ENCODE results near the gene BIRC2. TPM values are rescaled to one million over a fixed set of nuclear protein-coding genes. Genes with fewer than 3 reads are reported as not detected.

Gene BIRC2
- total RNA-seq, 1 experiment from 2014 or later, result 32.6 TPM

- ChIA-PET POLR2A (no interaction called here), CTCF (interaction anchor here (1.7 kb wide), 1 partner anchor 40 kb away, joined by 4 read pairs; no protein-coding TSS in a partner anchor), RAD21 (ENCODE audit: low non-redundant PET in 1 of 2, low total read pairs in 2 of 2, uncharacterized antibody in 2 of 2, unreplicated experiment in 2 of 2) (no interaction called here)
- TF ChIP-seq REST (IDR thresholded peaks at IDR 0.05; ENCODE audit: low read depth) (no peak), FOSL1 (IDR thresholded peaks at IDR 0.05; ENCODE audit: low read depth) (no peak), POLR2A (IDR thresholded peaks at IDR 0.05; ENCODE audit: borderline replicate concordance, extremely low read depth, insufficient read depth, insufficient read length) (no peak), ZBTB33 (IDR thresholded peaks at IDR 0.05; ENCODE audit: extremely low read depth, insufficient replicate concordance, low read length) (no peak), EZH2 (IDR thresholded peaks at IDR 0.05) (no peak), JUND (IDR thresholded peaks at IDR 0.05) (no peak; the same call in 1 of the 2 replicates), TCF7L2 (IDR thresholded peaks at IDR 0.05; ENCODE audit: borderline replicate concordance, extremely low read depth, insufficient read depth, insufficient read length) (no peak), CBX3 (IDR thresholded peaks at IDR 0.05; ENCODE audit: low read depth) (0 out of 2 replicates have a peak, but pooled peaks have one; percentile 27), CEBPB (IDR thresholded peaks at IDR 0.05; ENCODE audit: low read depth) (no peak), ATF3 (IDR thresholded peaks at IDR 0.05) (no peak), SP1 (IDR thresholded peaks at IDR 0.05; ENCODE audit: low read depth) (0 out of 2 replicates have a peak, but pooled peaks have one; percentile 5), CTCF (IDR thresholded peaks at IDR 0.05 in 2 of 3, conservative IDR thresholded peaks at IDR 0.05 in 1 of 3; ENCODE audit: borderline replicate concordance in 1 of 3, insufficient read depth in 1 of 3, low read depth in 2 of 3, low read length in 2 of 3) (no peak), MAX (IDR thresholded peaks at IDR 0.05) (no peak), ZNF274 (IDR thresholded peaks at IDR 0.05; ENCODE audit: low read depth, low read length) (no peak), YY1 (IDR thresholded peaks at IDR 0.05; ENCODE audit: extremely low read depth, insufficient replicate concordance, low read depth, low read length) (no peak)
- Histone ChIP-seq H3K4me2 (ENCODE audit: low read length) (peak overlapping the region; percentile 86), H3K9ac (ENCODE audit: low read length) (peak overlapping the region; percentile 85), H3K4me3 (replicated peaks in 1 of 2; ENCODE audit: low read depth in 1 of 2, low read length in 2 of 2) (peak overlapping the region; percentile 75 to 80), H4K20me1 (ENCODE audit: insufficient read depth) (no peaks in the 10 kb centered on the region), H3K79me2 (ENCODE audit: insufficient read depth, low read length) (peaks cover 41% of the 10 kb centered on the region), H3K36me3 (ENCODE audit: control insufficient read depth in 1 of 2, insufficient read depth in 2 of 2, low read length in 2 of 2) (peaks cover 6 to 10% of the 10 kb centered on the region in 2 experiments; a peak in 2 of 4 replicates), H3K4me1 (ENCODE audit: control insufficient read depth in 1 of 2, insufficient read depth in 2 of 2, low read length in 2 of 2) (peaks cover 2 to 28% of the 10 kb centered on the region in 2 experiments; a peak in 3 of 4 replicates), H3K27ac (ENCODE audit: low read depth, low read length) (peak overlapping the region; percentile 62; the same call in 1 of the 2 replicates), H3K9me3 (ENCODE audit: control insufficient read depth in 1 of 2, insufficient read depth in 1 of 2, low read depth in 1 of 2, low read length in 2 of 2) (no peaks in the 10 kb centered on the region), H3K9me2 (ENCODE audit: insufficient read depth) (no peaks in the 10 kb centered on the region), H3K27me3 (ENCODE audit: insufficient read depth, low read length) (no peaks in the 10 kb centered on the region), H2AFZ (ENCODE audit: low read depth, low read length, poor library complexity, severe bottlenecking) (no peak overlapping the region)
- peak; percentile 28 for DNase-seq (ENCODE audit: low read depth, low spot score)
- intact Hi-C loops (cut with micrococcal nuclease), result loop anchor here (10.0 kb wide), 1 partner anchor 481 kb away; no protein-coding TSS in a partner anchor
- BruUV-seq (replicated peaks), result no TSS peak
- no peak for ATAC-seq
Observed at GRCh38 chr11:102345904-102346303, 1.1 kb upstream of the BIRC2 start.

Data from HCT116 (cell line).